MM.1S (cell line): ENCODE results near the gene LRRC4C.

ENCODE experiments used
- EZH2 ChIP-seq: fragments of 300-600 bp; sonication (generic); optimal IDR thresholded peaks from 2 replicates; pipeline ENCODE3; 2017; ENCODE audit warnings: low read depth, mild to moderate bottlenecking, antibody characterized with exemption, low read length, mixed read lengths
- EZH2phosphoT487 ChIP-seq: fragments of 300-600 bp; sonication (generic); IDR thresholded peaks from 2 replicates; pipeline ENCODE4 v1.6.1; 2018; ENCODE audit warnings: antibody characterized with exemption, low read length
- TF ChIP-seq, protein P1 (sequence below): fragments of 300-600 bp; sonication (generic); IDR thresholded peaks from 2 replicates; pipeline ENCODE4 v1.5.1; 2016; ENCODE audit warnings: antibody characterized with exemption, low read length, mixed read lengths

DNA sequence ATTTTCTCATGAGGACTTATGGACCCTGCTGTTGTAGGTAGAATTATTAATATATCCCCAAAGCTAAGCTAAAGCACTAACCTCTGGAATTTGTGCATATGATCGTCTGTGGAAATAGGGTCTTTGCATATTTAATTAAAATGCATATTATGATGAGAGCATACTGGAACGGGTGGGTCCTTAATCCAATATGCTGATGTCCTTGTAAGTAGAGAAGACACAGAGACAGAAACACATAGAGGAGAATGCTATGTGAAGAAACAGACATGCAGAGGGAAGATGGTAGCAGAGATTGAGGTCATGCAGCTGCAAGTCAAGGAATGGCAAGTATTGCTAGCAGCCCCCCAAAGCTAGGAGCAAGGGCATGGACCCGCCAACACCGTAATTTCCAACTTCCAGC lies 439.2 kb downstream of the LRRC4C start:
- TF ChIP-seq, protein P1, sequence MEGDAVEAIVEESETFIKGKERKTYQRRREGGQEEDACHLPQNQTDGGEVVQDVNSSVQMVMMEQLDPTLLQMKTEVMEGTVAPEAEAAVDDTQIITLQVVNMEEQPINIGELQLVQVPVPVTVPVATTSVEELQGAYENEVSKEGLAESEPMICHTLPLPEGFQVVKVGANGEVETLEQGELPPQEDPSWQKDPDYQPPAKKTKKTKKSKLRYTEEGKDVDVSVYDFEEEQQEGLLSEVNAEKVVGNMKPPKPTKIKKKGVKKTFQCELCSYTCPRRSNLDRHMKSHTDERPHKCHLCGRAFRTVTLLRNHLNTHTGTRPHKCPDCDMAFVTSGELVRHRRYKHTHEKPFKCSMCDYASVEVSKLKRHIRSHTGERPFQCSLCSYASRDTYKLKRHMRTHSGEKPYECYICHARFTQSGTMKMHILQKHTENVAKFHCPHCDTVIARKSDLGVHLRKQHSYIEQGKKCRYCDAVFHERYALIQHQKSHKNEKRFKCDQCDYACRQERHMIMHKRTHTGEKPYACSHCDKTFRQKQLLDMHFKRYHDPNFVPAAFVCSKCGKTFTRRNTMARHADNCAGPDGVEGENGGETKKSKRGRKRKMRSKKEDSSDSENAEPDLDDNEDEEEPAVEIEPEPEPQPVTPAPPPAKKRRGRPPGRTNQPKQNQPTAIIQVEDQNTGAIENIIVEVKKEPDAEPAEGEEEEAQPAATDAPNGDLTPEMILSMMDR: no peak
- no peak for TF ChIP-seq EZH2
- no peak for TF ChIP-seq EZH2phosphoT487
